ENCODE results near the gene CSAD. TPM values are rescaled to one million over a fixed set of nuclear protein-coding genes. Genes with fewer than 3 reads are reported as not detected.
"Not testable (repeated sequence)": the region's sequence is repeated elsewhere in the genome, so short reads cannot be mapped to it uniquely, and the experiment has no call there.

The CSAD gene
- total RNA-seq, 1 donor from 2014 or later, result 44.9 TPM

DNA sequence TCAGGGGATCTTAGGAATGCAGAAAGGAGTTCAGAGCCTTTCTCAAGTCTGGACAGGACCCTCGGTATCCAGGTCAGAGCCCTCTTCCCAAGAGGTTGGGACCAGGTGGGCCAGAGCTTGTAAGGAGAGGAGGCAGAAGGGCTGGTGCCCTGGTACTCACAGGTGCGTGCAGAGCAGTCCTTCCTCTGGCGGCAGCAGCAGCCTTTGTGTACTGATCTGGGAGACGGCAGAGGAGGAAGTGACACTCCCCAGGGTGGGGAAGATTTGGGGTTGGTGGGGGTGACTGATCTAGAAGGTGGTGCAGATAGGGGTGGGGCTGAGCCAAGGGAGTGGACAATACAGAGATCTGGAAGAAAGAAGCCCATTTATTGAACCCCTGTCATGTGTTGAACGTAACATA is 26.3 kb upstream of the CSAD start, which contains the start of gene ITGB7:
TSS of gene ITGB7 (minus strand) at position 210 of the 400 bp plus-strand sequence. CDS start 6,808 bp downstream, outside the sequence.
- no peaks in the 10 kb centered on the region for H3K9me3 ChIP-seq
- no peaks in the 10 kb centered on the region for H3K27me3 ChIP-seq
- H3K4me1 ChIP-seq, result peaks cover 31% of the 10 kb centered on the region
- peak within 1 kb of the TSS; percentile 44 for H3K27ac ChIP-seq
- H3K36me3 ChIP-seq, result peaks cover 0 to 24% of the 10 kb centered on the region in 2 donors
- intact Hi-C loops (cut with DNase I), result no loop called here
- DNase-seq (ENCODE audit: extremely low spot score in 2 of 2), result no peak
- no peak within 1 kb of the TSS for H3K4me3 ChIP-seq
- TF ChIP-seq, protein P1, sequence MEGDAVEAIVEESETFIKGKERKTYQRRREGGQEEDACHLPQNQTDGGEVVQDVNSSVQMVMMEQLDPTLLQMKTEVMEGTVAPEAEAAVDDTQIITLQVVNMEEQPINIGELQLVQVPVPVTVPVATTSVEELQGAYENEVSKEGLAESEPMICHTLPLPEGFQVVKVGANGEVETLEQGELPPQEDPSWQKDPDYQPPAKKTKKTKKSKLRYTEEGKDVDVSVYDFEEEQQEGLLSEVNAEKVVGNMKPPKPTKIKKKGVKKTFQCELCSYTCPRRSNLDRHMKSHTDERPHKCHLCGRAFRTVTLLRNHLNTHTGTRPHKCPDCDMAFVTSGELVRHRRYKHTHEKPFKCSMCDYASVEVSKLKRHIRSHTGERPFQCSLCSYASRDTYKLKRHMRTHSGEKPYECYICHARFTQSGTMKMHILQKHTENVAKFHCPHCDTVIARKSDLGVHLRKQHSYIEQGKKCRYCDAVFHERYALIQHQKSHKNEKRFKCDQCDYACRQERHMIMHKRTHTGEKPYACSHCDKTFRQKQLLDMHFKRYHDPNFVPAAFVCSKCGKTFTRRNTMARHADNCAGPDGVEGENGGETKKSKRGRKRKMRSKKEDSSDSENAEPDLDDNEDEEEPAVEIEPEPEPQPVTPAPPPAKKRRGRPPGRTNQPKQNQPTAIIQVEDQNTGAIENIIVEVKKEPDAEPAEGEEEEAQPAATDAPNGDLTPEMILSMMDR (IDR thresholded peaks at IDR 0.05), result no peak
- no peak for TF ChIP-seq POLR2A (IDR thresholded peaks at IDR 0.05)
- no peak for TF ChIP-seq POLR2AphosphoS5 (IDR thresholded peaks at IDR 0.05; ENCODE audit: insufficient read depth in 1 of 2, low read depth in 1 of 2)

DNA sequence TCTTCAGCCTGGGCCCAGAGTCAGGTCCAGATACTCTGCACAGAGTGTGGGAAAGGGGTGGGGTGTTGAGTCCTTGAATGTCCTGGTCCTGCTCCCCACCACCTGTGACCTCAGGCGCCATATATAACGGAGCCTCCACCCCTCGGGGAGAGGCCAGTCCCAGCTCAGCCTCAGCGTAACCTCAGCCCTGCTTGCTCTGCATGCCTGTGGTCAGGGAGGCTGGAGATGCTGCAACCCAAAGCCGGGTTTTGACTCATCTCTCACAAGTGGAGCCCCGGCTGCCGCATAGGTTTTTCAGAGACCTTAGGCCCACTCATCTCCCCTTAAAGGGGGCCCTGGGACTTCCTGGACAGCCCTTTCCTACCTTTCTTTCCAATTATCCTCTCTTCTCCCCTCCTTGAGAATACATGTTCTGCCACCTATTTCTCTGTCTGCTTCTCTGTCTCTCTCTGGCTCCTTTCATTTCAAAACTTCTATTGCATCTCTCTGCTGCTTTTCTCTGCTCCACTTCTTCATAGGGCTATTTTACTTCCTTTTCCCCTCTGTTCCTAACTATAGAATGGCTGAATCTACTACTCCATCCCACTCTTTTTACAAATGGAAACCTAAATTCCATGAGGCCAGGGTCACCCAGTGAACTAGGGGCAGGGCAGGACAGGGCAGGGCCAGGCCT is 25.2 kb upstream of the CSAD start:
- Histone ChIP-seq H3K27ac (peak overlapping the region; percentile 11), H3K36me3 (peaks cover 0 to 12% of the 10 kb centered on the region in 2 donors)
- no peak for DNase-seq (ENCODE audit: extremely low spot score in 2 of 2)

DNA sequence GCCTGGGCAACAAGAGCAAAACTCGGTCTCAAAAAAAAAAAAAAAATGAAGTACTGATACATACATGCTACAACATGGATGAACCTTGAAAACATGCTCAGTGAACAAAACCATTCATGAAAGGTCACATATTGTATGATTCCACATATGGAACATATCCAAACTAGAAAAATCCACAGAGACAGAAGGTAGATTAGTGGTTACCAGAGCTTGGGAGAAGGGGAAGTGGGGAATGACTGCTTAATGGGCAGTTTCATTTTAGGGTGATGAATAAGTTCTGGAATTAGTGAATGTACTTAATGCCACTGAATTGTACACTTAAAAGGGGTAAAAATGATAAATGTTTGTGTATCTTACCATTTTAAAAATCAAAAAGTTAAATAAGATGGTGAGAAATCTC is 23.6 kb upstream of the CSAD start:
- intact Hi-C loops (cut with DNase I), result no loop called here
- no peak for DNase-seq (ENCODE audit: extremely low spot score in 2 of 2)
- TF ChIP-seq POLR2AphosphoS5 (IDR thresholded peaks at IDR 0.05; ENCODE audit: insufficient read depth in 1 of 2, low read depth in 1 of 2) (no peak), POLR2A (IDR thresholded peaks at IDR 0.05) (no peak)
- TF ChIP-seq, protein P1 (IDR thresholded peaks at IDR 0.05), result no peak

More for the DNA sequence above, 25.2 kb upstream of the CSAD start:
- peaks cover 31% of the 10 kb centered on the region for H3K4me1 ChIP-seq
- TF ChIP-seq POLR2A (IDR thresholded peaks at IDR 0.05), result no peak
- no peaks in the 10 kb centered on the region for H3K9me3 ChIP-seq
- intact Hi-C loops (cut with DNase I), result no loop called here
- no peak overlapping the region for H3K4me3 ChIP-seq
- H3K27me3 ChIP-seq, result no peaks in the 10 kb centered on the region

DNA sequence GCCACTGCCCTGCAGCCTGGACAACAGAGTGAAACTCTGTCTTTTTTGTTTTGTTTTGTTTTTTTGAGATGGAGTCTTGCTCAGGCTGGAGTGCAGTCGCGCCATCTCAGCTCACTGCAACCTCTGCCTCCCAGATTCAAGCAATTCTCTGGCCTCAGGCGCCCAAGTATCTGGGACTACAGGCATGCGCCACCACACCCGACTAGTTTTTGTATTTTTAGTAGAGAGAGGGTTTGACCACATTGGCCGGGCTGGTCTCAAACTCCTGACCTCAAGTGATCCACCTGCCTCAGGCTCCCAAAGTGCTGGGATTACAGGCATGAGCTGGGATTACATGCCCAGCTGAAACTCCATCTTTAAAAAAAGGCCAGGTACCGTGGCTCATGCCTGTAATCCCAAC is 21.6 kb upstream of the CSAD start:
- H3K4me1 ChIP-seq, result peaks cover 25% of the 10 kb centered on the region
- H3K27ac ChIP-seq; H3K9me3 ChIP-seq; H3K27me3 ChIP-seq; H3K4me3 ChIP-seq; DNase-seq (ENCODE audit: extremely low spot score in 2 of 2); H3K36me3 ChIP-seq; intact Hi-C loops (cut with DNase I): not testable (repeated sequence)

More for the DNA sequence above, 23.6 kb upstream of the CSAD start:
- no peaks in the 10 kb centered on the region for H3K9me3 ChIP-seq
- H3K4me3 ChIP-seq, result no peak overlapping the region
- H3K27ac ChIP-seq, result no peak overlapping the region
- no peaks in the 10 kb centered on the region for H3K36me3 ChIP-seq
- H3K4me1 ChIP-seq, result peaks cover 31% of the 10 kb centered on the region
- no peaks in the 10 kb centered on the region for H3K27me3 ChIP-seq

DNA sequence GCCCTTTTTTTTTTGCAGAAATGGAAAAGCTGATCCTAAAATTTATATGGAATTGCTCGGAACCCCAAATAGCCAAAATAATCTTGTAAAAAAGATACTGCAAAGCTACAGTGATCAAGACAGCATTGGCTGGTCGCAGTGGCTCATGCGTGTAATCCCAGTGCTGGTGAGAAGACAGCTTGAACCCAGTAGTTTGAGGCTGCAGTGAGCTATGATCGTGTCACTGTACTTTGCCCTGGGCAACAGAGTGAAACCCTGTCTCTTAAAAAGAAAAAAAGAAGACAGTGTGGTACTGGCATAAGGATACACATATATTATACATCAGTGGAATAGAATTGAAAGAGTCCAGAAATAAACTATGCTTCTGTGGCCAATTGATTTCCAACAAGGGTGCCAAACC is 20.9 kb upstream of the CSAD start:
- no peaks in the 10 kb centered on the region for H3K36me3 ChIP-seq
- H3K4me3 ChIP-seq, result no peak overlapping the region
- TF ChIP-seq POLR2A (IDR thresholded peaks at IDR 0.05), result no peak
- TF ChIP-seq POLR2AphosphoS5 (IDR thresholded peaks at IDR 0.05; ENCODE audit: insufficient read depth in 1 of 2, low read depth in 1 of 2), result no peak
- TF ChIP-seq, protein P1 (IDR thresholded peaks at IDR 0.05), result no peak
- no peaks in the 10 kb centered on the region for H3K9me3 ChIP-seq
- DNase-seq (ENCODE audit: extremely low spot score in 2 of 2), result no peak
- H3K4me1 ChIP-seq, result peaks cover 22% of the 10 kb centered on the region
- intact Hi-C loops (cut with DNase I), result loop anchor here (2.0 kb wide), 1 partner anchor 47 kb away; no protein-coding TSS in a partner anchor
- no peak overlapping the region for H3K27ac ChIP-seq
- no peaks in the 10 kb centered on the region for H3K27me3 ChIP-seq

DNA sequence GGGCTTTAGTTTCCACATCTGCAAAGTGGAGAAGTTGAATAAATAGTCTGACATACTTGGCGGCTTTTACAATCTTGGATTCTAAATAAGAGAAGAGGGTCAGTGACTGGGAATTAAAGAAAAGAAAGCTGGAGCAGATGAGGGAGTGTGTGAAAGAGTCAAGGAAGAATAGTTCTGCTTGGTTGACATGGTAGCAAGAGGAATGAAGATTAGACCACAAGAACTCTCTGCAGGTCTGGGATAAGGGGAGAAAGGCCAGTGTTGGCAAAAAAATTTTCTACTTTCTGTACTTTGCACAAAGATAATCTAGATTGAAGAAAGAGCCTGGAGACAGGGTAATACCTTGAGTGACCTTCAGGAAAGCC is 20.4 kb upstream of the CSAD start:
- intact Hi-C loops (cut with DNase I), result loop anchor here (2.0 kb wide), 1 partner anchor 48 kb away; no protein-coding TSS in a partner anchor
- H3K4me1 ChIP-seq, result peaks cover 17% of the 10 kb centered on the region
- H3K27ac ChIP-seq, result no peak overlapping the region
- H3K9me3 ChIP-seq, result no peaks in the 10 kb centered on the region
- TF ChIP-seq POLR2A (IDR thresholded peaks at IDR 0.05), result no peak
- no peak for TF ChIP-seq POLR2AphosphoS5 (IDR thresholded peaks at IDR 0.05; ENCODE audit: insufficient read depth in 1 of 2, low read depth in 1 of 2)
- TF ChIP-seq, protein P1 (IDR thresholded peaks at IDR 0.05), result no peak
- H3K36me3 ChIP-seq, result no peaks in the 10 kb centered on the region
- DNase-seq (ENCODE audit: extremely low spot score in 2 of 2), result no peak
- H3K27me3 ChIP-seq, result no peaks in the 10 kb centered on the region
- H3K4me3 ChIP-seq, result no peak overlapping the region
